ENCODE measurements around the gene PEX5L.

PEX5L gene

GRCh38 chr3:179955286-179955685 lies 81.5 kb downstream of the PEX5L start:
- no peak for DNase-seq

GRCh38 chr3:179953993-179954870 lies 82.5 kb downstream of the PEX5L start:
- DNase-seq: no peak

GRCh38 chr3:179950840-179951239 lies 85.9 kb downstream of the PEX5L start:
- no peak for DNase-seq

- no peak for DNase-seq
These were observed 86.9 kb downstream of the PEX5L start for GRCh38 chr3:179949869-179950268.

- no peak for DNase-seq
These were observed 87.3 kb downstream of the PEX5L start for GRCh38 chr3:179949412-179949811.

GRCh38 chr3:179948740-179949139 lies 88.0 kb downstream of the PEX5L start:
- DNase-seq: no peak

GRCh38 chr3:179945569-179945968 lies 91.2 kb downstream of the PEX5L start:
- DNase-seq: no peak

GRCh38 chr3:179943117-179943880 lies 93.4 kb downstream of the PEX5L start:
- no peak for DNase-seq

GRCh38 chr3:179942553-179943075 lies 94.1 kb downstream of the PEX5L start:
- DNase-seq: no peak

- no peak for DNase-seq
These were observed 101.0 kb downstream of the PEX5L start for GRCh38 chr3:179935710-179936109.

GRCh38 chr3:179933914-179934313 lies 102.8 kb downstream of the PEX5L start:
- DNase-seq: no peak

GRCh38 chr3:179933080-179933479 lies 103.7 kb downstream of the PEX5L start:
- no peak for DNase-seq

GRCh38 chr3:179932674-179933073 lies 104.1 kb downstream of the PEX5L start:
- no peak for DNase-seq

GRCh38 chr3:179929091-179929529 lies 107.6 kb downstream of the PEX5L start:
- DNase-seq: peak; percentile 16

GRCh38 chr3:179927191-179927590 lies 109.5 kb downstream of the PEX5L start:
- DNase-seq: no peak

GRCh38 chr3:179921951-179922350 lies 114.8 kb downstream of the PEX5L start:
- DNase-seq: no peak

- no peak for DNase-seq
These were observed 115.2 kb downstream of the PEX5L start for GRCh38 chr3:179921500-179921899.

- DNase-seq: no peak
These were observed 128.8 kb downstream of the PEX5L start for GRCh38 chr3:179907784-179908482.

- no peak for DNase-seq
These were observed 134.7 kb downstream of the PEX5L start for GRCh38 chr3:179902061-179902460.

- DNase-seq: no peak
These were observed 138.7 kb downstream of the PEX5L start for GRCh38 chr3:179898024-179898423.

GRCh38 chr3:179897231-179897630 lies 139.5 kb downstream of the PEX5L start:
- DNase-seq: no peak

GRCh38 chr3:179896507-179896906 lies 140.2 kb downstream of the PEX5L start:
- DNase-seq: no peak

- DNase-seq: no peak
These were observed 141.4 kb downstream of the PEX5L start for GRCh38 chr3:179895330-179895729.
